IPS-18a (cell line): Measurements from ENCODE around the gene DRD4.
"Not testable (repeated sequence)": the region's sequence is repeated elsewhere in the genome, so short reads cannot be mapped to it uniquely, and the experiment has no call there.

Experiments
- H3K27ac ChIP-seq: one replicate; pipeline ENCODE4 v1.5.1; 2013; ENCODE audit warnings: low read length
- H3K27me3 ChIP-seq: one replicate; pipeline ENCODE4 v1.6.1; 2013; ENCODE audit warnings: mild to moderate bottlenecking, low read length; ENCODE audit not compliant: control insufficient read depth, insufficient read depth
- H3K36me3 ChIP-seq: one replicate; pipeline ENCODE4 v1.6.1; 2013; ENCODE audit warnings: low read depth, low read length; ENCODE audit not compliant: control insufficient read depth
- H3K4me1 ChIP-seq: one replicate; pipeline ENCODE4 v1.6.1; 2013; ENCODE audit warnings: low read depth, low read length; ENCODE audit not compliant: control insufficient read depth
- H3K4me3 ChIP-seq: one replicate; pipeline ENCODE4 v1.5.1; 2013; ENCODE audit warnings: low read length
- H3K9ac ChIP-seq: one replicate; pipeline ENCODE4 v1.6.1; 2013; ENCODE audit warnings: mild to moderate bottlenecking, low read length, moderate library complexity
- H3K9me3 ChIP-seq: one replicate; pipeline ENCODE4 v1.6.1; 2013; ENCODE audit warnings: low read depth, low read length; ENCODE audit not compliant: control insufficient read depth

The DRD4 gene

DNA sequence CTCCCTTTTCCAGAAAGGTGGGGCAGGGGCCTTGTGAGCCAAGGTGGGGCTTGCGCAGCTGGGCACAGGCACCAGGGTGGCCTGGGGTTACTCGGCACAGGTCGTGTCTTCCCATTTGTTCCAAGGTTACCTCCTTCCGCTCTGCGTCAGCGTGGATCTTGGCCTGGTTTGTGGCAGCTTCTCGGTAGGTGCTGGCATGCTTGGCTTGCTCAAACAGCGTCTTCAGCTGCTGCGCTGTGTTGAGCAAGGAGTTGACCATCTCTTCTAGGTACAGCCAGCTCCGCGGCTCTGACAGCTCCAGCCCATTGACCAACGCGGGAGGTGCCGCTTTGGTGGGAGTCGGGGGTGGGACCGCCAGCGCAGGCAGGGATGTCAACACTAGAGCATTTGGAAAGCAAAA, 37.3 kb downstream of the DRD4 start:
- H3K4me3 ChIP-seq = no peak overlapping the region
- peaks cover 29% of the 10 kb centered on the region for H3K36me3 ChIP-seq
- H3K9me3 ChIP-seq = no peaks in the 10 kb centered on the region
- H3K27ac ChIP-seq = no peak overlapping the region
- H3K27me3 ChIP-seq = no peaks in the 10 kb centered on the region
- no peaks in the 10 kb centered on the region for H3K4me1 ChIP-seq
- H3K9ac ChIP-seq = no peak overlapping the region

DNA sequence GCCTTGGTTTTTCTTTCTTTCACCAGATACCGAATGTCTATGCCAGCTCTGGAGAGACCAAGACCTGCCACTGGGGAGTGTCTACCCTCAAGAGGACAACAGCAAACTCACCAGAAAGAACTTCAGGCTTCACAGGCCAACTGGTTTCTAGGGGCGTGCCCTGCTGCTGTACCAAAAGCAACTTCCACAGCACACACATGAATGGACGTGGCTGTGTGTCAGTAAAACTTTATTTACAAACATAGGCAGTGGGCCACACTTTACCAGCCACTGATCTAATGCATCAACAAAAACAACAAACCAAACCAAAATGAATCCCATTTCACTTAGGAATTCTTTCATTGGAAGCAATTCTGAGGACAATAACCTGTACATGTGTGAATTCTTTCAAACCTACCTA, 41.2 kb downstream of the DRD4 start:
- H3K27me3 ChIP-seq = no peaks in the 10 kb centered on the region
- H3K9me3 ChIP-seq = no peaks in the 10 kb centered on the region
- no peak overlapping the region for H3K9ac ChIP-seq
- H3K4me3 ChIP-seq = no peak overlapping the region
- no peak overlapping the region for H3K27ac ChIP-seq
- H3K4me1 ChIP-seq = no peaks in the 10 kb centered on the region
- peaks cover 28% of the 10 kb centered on the region for H3K36me3 ChIP-seq

DNA sequence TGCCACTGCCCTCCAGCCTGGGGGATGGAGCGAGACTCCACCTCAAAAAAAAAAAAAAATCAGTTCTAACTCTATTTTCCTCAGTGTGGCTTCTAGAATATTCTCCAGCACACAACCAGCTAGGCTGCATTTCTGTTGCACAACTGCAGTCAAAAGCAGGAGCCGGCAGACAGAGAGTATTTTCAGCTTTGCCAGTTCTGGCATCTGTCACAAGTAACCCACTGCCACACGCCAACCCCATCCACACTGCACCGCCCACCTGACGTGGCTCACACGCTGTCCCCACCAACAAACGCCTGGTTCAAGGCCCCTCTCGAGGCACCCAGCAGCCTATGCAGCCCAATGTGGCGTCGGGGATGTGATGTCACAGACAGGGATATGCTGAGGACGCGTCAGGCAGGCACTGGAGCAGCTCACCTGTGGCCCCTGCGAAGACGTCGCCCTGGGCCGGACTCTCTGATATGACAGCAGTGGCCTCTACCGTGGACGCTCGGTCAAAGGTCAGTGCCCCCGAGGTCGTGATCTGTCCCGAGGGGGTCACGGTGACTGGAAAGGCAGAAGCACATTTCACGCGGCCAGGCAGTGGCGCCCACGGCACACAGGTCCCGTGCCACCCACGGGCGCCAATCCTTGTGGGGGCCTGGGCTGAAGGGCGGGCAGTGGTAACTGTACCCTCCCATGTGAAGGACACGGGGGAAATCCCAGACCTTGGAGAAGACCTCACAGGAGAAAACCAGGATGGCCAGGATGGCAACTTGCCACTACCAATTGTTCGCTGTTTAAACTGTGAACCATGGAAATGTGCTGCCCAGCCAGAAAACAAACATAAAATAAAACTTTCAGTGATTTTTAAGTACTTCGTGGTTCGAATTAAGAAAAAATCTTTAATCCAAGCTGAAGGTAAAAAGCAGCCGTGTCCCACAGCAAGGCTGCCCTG, 42.5 kb downstream of the DRD4 start:
- Histone ChIP-seq H3K4me3 (no peak overlapping the region), H3K36me3 (peaks cover 24% of the 10 kb centered on the region), H3K4me1 (peaks cover 7% of the 10 kb centered on the region), H3K9me3 (no peaks in the 10 kb centered on the region), H3K27ac (no peak overlapping the region), H3K9ac (no peak overlapping the region), H3K27me3 (no peaks in the 10 kb centered on the region)

DNA sequence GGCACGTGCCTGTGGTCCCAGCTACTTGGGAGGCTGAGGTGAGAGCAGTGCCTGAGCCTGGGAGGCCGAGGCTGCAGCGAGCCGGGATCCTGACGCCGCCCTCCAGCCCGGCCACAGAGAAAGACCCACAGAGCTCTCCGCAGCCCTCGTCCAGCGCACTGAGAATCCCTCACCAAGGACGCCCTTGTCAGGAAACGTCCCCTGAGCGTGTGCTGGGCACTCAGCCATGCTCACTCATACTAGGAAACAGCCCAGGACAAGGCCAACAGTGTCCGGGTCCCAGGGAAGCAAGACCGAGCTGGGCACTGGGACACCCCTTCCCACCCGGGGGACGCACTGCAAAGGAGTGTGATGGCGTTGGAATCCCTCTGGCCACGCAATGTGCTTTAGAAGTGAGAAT, 43.4 kb downstream of the DRD4 start:
- Histone ChIP-seq H3K4me3 (no peak overlapping the region), H3K36me3 (peaks cover 25% of the 10 kb centered on the region), H3K27me3 (no peaks in the 10 kb centered on the region), H3K9ac (no peak overlapping the region), H3K27ac (no peak overlapping the region), H3K4me1 (peaks cover 7% of the 10 kb centered on the region), H3K9me3 (no peaks in the 10 kb centered on the region)

DNA sequence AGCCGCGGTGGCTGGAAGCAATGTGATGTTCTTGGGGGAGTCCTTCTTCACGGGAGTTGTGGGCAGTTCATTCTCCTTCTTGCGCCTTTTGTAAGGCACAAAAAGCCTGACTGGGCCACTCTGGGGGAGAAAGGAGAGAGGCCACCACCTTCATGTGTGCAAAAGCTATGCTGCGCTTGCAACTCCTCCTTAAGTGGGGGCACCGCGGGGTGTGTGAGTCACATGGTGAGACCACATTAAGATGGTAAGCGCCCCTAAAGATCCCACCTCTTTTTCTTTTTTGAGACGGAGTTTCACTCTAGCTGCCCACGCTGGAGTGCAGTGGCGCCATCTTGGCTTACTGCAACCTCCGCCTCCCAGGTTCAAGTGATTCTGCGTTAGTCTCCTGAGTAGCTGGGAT, 43.9 kb downstream of the DRD4 start:
- Histone ChIP-seq H3K9me3 (no peaks in the 10 kb centered on the region), H3K9ac (no peak overlapping the region), H3K4me1 (peaks cover 7% of the 10 kb centered on the region), H3K36me3 (peaks cover 25% of the 10 kb centered on the region), H3K4me3 (no peak overlapping the region), H3K27ac (no peak overlapping the region), H3K27me3 (no peaks in the 10 kb centered on the region)

DNA sequence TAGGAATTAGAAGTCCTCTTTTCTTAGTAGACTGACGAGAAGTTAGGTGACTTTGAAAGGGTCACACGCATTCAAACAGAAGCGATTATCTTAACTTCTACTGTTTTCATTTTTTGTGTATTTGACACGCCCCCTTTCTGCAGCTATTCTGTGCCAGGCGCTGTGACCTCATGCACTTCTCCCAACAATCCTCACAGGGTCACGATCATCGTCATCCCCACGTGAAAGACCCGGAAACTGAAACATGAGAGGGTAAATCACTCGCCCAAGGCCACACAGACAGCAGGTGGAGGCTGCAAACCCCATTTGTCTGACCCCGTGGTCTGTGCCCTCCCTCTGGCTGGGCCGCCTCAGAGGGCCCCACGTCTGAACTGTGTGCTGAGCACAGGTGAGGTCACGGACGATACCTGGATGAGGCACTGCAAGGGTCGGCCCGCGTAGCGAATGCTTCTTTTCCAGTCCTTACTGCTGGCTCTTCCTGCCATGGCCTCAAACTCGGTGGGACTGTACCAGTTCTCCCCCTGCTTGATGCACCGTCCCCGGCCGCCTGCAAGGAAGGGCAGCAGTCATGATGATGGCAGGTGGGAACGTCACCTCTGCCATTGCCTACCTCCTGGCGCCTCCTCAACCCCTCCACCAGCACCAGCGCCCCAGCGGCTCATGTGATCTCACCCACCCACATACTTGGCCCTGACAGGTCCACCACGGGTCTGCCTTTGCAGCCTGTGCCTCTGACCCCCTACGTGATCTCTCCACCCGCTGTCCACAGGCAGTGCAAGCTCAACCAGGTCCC, 49.6 kb downstream of the DRD4 start:
- Histone ChIP-seq H3K9ac (no peak overlapping the region), H3K36me3 (peaks cover 39% of the 10 kb centered on the region)

DNA sequence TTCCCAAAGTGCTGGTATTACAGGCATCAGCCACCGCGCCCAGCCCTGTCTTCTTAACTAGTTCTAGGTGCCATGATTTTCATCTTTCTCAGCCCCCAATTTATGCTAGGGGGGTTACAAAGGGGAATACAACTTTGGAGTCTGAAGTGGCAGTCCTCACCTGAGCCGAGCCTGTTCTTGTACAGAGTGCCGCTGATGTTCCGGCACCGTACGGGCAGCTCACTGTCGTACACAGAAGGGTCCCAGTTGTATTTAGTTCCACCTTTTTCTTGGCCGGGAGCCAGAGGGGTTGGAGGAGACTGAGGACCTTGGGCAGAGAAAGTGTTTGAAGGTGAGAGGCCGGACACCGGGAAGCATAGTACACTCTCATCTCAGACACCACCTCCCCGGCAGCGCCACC, 50.7 kb downstream of the DRD4 start:
- H3K4me3 ChIP-seq = no peak overlapping the region
- H3K27me3 ChIP-seq = no peaks in the 10 kb centered on the region
- no peaks in the 10 kb centered on the region for H3K9me3 ChIP-seq
- H3K4me1 ChIP-seq = peaks cover 7% of the 10 kb centered on the region
- H3K9ac ChIP-seq = no peak overlapping the region
- no peak overlapping the region for H3K27ac ChIP-seq
- H3K36me3 ChIP-seq = peaks cover 39% of the 10 kb centered on the region

More for the DNA sequence above, 49.6 kb downstream of the DRD4 start:
- no peaks in the 10 kb centered on the region for H3K27me3 ChIP-seq
- no peak overlapping the region for H3K4me3 ChIP-seq
- H3K9me3 ChIP-seq = no peaks in the 10 kb centered on the region
- H3K4me1 ChIP-seq = peaks cover 7% of the 10 kb centered on the region
- H3K27ac ChIP-seq = no peak overlapping the region

DNA sequence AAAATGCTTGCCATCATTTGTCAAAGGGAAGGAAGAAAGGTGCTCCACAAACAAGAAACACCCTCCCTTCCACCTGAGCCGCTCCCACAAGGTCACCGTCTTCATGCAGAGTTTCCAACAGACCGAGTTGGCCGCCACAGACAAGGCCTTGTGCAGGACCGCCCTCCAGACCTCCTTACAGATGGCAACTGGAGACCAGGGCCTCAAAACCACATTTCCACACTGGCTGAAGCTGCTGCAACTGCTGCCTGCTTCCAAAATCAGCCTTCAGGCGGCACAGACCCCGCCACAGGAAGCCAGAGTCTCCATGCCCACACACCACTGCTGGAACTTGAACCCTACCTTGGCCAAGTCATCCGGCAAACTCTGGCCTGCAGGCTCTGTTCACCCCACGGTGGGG, 51.6 kb downstream of the DRD4 start:
- no peaks in the 10 kb centered on the region for H3K27me3 ChIP-seq
- no peaks in the 10 kb centered on the region for H3K9me3 ChIP-seq
- H3K9ac ChIP-seq = no peak overlapping the region
- no peak overlapping the region for H3K27ac ChIP-seq
- peaks cover 33% of the 10 kb centered on the region for H3K36me3 ChIP-seq
- peaks cover 3% of the 10 kb centered on the region for H3K4me1 ChIP-seq
- no peak overlapping the region for H3K4me3 ChIP-seq

DNA sequence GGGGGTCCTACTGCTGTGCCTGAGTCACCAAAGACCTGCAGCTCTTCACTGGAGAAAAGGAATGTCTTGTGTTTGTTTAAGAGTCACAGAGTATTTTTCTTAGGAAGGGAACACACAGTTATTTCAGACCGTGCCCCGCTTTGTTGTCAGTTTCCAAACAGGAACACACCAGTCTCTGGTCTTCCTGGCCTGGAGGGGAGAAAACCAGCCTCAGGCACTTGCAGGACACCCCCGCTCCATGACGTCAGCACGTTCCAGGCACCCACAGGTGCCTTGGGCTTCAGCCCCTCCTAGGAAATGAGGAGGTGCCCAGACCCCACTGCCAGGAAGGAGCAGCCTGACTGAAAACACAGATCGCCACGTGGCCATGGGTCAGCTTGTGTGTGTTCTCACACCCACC, 52.6 kb downstream of the DRD4 start:
- H3K27ac ChIP-seq = no peak overlapping the region
- H3K4me1 ChIP-seq = no peaks in the 10 kb centered on the region
- peaks cover 29% of the 10 kb centered on the region for H3K36me3 ChIP-seq
- no peak overlapping the region for H3K9ac ChIP-seq
- no peaks in the 10 kb centered on the region for H3K9me3 ChIP-seq
- H3K4me3 ChIP-seq = no peak overlapping the region
- no peaks in the 10 kb centered on the region for H3K27me3 ChIP-seq

DNA sequence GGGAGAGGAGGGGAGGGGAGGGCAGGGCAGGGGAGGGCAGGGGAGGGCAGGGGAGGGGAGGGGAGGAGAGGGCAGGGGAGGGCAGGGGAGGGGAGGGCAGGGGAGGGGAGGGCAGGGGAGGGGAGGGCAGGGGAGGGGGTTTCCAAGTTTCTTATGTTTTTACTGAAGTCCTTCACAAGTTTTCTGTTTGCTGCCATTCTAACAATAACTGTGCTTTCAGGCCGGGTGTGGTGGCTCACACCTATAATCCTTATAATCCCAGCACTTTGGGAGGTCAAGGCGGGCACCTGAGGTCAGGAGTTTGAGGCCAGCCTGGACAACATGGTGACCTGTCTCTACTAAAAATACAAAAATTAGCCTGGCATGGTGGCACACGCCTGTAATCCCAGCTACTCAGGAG, 53.2 kb downstream of the DRD4 start:
- H3K27ac ChIP-seq, H3K4me1 ChIP-seq, H3K4me3 ChIP-seq, H3K9me3 ChIP-seq, H3K27me3 ChIP-seq, H3K9ac ChIP-seq: not testable (repeated sequence)
- peaks cover 27% of the 10 kb centered on the region for H3K36me3 ChIP-seq
